Stimulated activated CD4-positive, alpha-beta T cell treated with anti-CD3 and anti-CD28 coated beads, Interleukin-2, amount 100 ng/mL, for 4 hours (primary cell): ENCODE data around the gene AP3S2.

Experiments used
- DNase-seq: peaks from one replicate; pipeline ENCODE4 v3.0.0-alpha.2; 2020; ENCODE audit warnings: low read depth

AP3S2 gene

GRCh38 chr15:89814112-89814742 is 79.6 kb downstream of the AP3S2 start:
- DNase-seq, result no peak

DNA sequence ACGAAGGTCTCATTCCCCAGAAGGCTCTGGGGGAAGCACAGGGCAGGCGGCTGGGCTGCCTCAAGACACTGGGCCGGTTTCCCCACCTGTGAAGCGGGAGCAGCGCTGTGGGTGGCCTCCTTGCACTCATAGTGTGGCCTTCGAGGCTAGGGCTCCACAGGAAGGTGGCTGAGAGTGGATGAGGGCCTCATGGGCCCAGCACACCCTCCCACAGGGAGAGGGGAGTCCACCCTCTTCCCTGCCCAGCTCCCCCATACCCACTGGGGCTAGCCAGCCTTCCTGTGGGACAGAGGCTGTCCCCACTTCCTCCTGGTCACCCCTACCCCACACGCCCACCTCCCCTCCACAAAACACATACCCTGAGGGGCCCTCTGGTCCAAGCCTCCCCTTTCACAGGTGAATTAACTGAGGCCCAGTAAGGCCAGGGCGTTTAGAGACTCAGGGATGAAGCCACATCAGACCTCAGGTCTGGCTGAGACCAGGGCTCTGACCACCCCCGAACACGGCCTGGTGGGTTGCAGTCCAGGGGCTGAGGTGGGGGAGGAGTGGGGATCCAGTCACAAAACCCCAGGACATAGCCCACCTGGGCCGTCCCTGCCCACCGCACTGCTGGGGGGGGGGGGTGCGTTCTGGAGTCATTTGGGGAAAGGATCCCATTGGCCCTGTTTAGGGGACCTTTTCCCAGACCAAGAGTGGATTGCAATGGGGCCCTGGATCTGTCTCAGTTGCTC is 80.2 kb downstream of the AP3S2 start:
- DNase-seq, result no peak

GRCh38 chr15:89812847-89813320 is 80.9 kb downstream of the AP3S2 start:
- no peak for DNase-seq

- no peak for DNase-seq
Observed at GRCh38 chr15:89812011-89812846, 81.6 kb downstream of the AP3S2 start.

DNA sequence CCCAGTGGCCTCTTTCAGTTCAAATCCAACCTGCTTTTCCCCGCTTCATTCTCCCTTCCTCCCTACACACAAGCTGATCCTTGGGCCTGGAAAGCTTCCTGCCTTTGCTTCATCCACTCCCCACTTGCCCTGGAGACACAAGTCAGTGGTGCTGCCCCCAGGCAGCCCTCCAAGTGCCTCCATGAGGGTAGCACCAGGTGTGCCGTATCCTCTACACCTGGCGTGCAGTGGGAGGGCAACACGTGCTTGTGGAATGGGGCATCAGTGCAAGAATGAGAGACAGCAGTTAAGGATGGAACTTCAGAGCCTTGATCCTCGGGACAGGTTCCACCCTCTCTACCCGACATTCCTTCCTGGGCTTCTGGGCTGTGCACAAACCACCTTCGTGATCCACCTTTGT is 83.0 kb downstream of the AP3S2 start:
- no peak for DNase-seq

DNA sequence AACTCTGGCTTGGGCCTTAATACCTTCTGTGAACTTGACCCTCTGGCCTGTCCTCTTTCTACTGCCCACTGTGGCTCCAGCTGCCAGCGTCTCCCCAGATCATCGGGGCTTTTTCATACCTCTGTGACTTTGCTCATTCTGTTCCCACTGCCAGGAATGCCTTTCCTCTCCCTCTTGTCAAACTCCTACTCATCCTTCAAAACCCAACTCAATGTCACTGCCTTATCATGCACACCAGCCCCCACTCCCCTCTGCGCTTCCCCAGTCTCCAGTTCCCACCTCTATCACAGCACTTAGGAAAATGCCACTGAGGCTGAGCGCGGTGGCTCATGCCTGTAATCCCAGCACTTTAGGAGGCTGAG is 84.0 kb downstream of the AP3S2 start:
- no peak for DNase-seq

- no peak for DNase-seq
Observed at GRCh38 chr15:89809093-89809786, 84.6 kb downstream of the AP3S2 start.

DNA sequence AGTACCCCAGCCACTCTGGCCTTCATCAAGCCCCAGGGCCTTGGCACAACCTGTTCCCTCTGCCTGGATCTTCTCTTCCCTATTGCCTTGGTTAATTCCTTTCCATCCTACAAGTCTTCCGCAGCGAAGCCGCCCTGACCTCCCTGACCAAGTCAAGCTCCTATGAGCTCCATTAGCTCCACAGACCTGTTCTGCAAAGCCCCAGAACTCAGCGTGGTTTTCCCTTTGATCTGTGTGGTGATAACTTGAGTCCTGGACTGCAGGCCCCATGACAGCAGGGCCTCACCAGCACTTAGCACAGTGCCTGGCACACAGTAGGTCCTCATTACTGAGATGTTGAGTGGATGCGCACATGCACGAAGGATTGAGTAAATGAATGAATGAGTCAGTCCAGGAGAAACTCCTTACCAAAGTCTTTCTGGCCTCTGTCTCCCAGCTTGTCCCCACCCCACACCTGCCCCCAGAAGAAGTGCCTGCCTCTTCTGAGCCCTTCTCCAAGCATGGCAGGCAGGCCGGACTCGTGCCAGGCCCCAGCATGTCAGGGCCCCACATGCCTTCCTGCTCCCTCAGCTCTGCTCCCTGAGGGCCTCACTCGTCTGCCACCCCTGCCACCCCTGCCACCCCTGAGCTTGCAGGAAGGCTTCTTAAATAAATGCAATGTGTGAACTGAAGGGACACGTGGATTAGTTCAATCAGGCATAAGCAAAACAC is 85.5 kb downstream of the AP3S2 start:
- DNase-seq, result no peak

- DNase-seq, result no peak
Observed at GRCh38 chr15:89807689-89808088, 86.1 kb downstream of the AP3S2 start.

GRCh38 chr15:89806559-89807550 is 86.9 kb downstream of the AP3S2 start:
- no peak for DNase-seq

DNA sequence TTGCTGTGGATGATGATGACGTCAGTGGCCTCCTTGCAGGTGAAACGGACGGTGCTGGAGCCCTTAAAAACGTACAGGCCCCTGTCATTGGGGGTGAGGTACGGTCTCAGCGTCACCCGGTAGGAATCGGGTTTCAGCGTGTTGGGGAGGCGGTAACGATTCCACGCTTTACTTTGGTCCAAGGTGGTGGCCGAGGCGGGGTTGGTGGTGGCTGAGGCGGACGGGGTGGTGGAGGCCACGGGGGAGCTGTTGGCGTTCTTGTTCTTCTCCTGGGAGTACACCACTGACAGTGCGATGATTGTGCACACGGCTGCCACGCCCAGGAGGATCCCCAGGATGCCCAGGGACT is 87.6 kb downstream of the AP3S2 start:
- no peak for DNase-seq

GRCh38 chr15:89805241-89806209 is 88.3 kb downstream of the AP3S2 start:
- DNase-seq, result no peak

GRCh38 chr15:89803941-89804800 is 89.6 kb downstream of the AP3S2 start:
- no peak for DNase-seq

GRCh38 chr15:89802986-89803824 is 90.6 kb downstream of the AP3S2 start:
- no peak for DNase-seq

- no peak for DNase-seq
Observed at GRCh38 chr15:89802231-89802928, 91.4 kb downstream of the AP3S2 start.

- no peak for DNase-seq
Observed at GRCh38 chr15:89801471-89802195, 92.2 kb downstream of the AP3S2 start.
